GM23338 (cell line): ENCODE data around the gene ZYG11B. TPM values are rescaled to one million over a fixed set of nuclear protein-coding genes. Genes with fewer than 3 reads are reported as not detected.

Source experiments
- ATAC-seq: fragments of 200-7000 bp; cut with Tn5 transposase; 3 replicates; pipeline ENCODE4 v1.9.1; 2020
- DNase-seq: peaks from one replicate; pipeline ENCODE4 v3.0.0-alpha.2; 2015; ENCODE audit warnings: low spot score
- H2AFZ ChIP-seq: fragments of 200-600 bp; sonication (generic); 2 replicates; pipeline ENCODE4 v1.8.0; 2016; ENCODE audit warnings: antibody characterized with exemption, mild to moderate bottlenecking, moderate library complexity
- H3F3A ChIP-seq: fragments of 200-600 bp; sonication (generic); replicated peaks from 2 replicates; pipeline ENCODE4 v1.8.0; 2017; ENCODE audit warnings: antibody characterized with exemption, mixed run types, low read depth
- H3K27ac ChIP-seq: fragments of 200-600 bp; sonication (generic); 2 replicates; pipeline ENCODE4 v1.6.1; 2016; ENCODE audit warnings: low read depth
- H3K27me3 ChIP-seq: fragments of 200-600 bp; sonication (generic); 2 replicates; pipeline ENCODE4 v1.8.0; 2016; ENCODE audit warnings: mild to moderate bottlenecking, mixed run types, moderate library complexity; ENCODE audit not compliant: insufficient read depth
- H3K36me3 ChIP-seq: fragments of 200-600 bp; sonication (generic); 2 replicates; pipeline ENCODE4 v1.8.0; 2016; ENCODE audit warnings: mild to moderate bottlenecking; ENCODE audit not compliant: insufficient read depth
- H3K4me1 ChIP-seq: fragments of 200-600 bp; sonication (generic); 2 replicates; pipeline ENCODE4 v1.8.0; 2016; ENCODE audit warnings: mild to moderate bottlenecking, moderate library complexity; ENCODE audit not compliant: insufficient read depth
- H3K4me2 ChIP-seq: fragments of 200-600 bp; sonication (generic); 2 replicates; pipeline ENCODE4 v1.7.1; 2017; ENCODE audit warnings: mixed run types
- H3K4me3 ChIP-seq: fragments of 200-600 bp; sonication (generic); 2 replicates; pipeline ENCODE4 v1.6.1; 2016; ENCODE audit warnings: mixed run types
- H3K79me2 ChIP-seq: fragments of 200-600 bp; sonication (generic); replicated peaks from 2 replicates; pipeline ENCODE4 v1.8.0; 2017; ENCODE audit warnings: mild to moderate bottlenecking; ENCODE audit not compliant: insufficient read depth
- H3K9me2 ChIP-seq: fragments of 200-600 bp; sonication (generic); 2 replicates; pipeline ENCODE4 v1.8.0; 2017; ENCODE audit not compliant: insufficient read depth
- H4K20me1 ChIP-seq: fragments of 200-600 bp; sonication (generic); replicated peaks from 2 replicates; pipeline ENCODE4 v1.8.0; 2017; ENCODE audit warnings: mild to moderate bottlenecking; ENCODE audit not compliant: insufficient read depth
- H3K27ac Mint-ChIP-seq: 2 replicates; pipeline ENCODE4 v1.8.0; 2020; ENCODE audit warnings: inconsistent platforms, mild to moderate bottlenecking, moderate library complexity, mixed read lengths
- H3K27me3 Mint-ChIP-seq: 3 replicates; pipeline ENCODE4 v1.8.0; 2022; ENCODE audit warnings: low read depth, mild to moderate bottlenecking, moderate library complexity, mixed read lengths, inconsistent platforms; ENCODE audit not compliant: insufficient read depth, poor library complexity
- H3K36me3 Mint-ChIP-seq: 3 replicates; pipeline ENCODE4 v1.8.0; 2021; ENCODE audit warnings: low read depth, mild to moderate bottlenecking, inconsistent platforms, moderate library complexity, mixed read lengths
- H3K4me1 Mint-ChIP-seq: 3 replicates; pipeline ENCODE4 v1.8.0; 2020; ENCODE audit warnings: mild to moderate bottlenecking, inconsistent platforms, mixed read lengths
- H3K4me3 Mint-ChIP-seq: 3 replicates; pipeline ENCODE4 v1.8.0; 2021; ENCODE audit warnings: moderate library complexity, mild to moderate bottlenecking, inconsistent platforms, mixed read lengths
- H3K9me3 Mint-ChIP-seq: 3 replicates; pipeline ENCODE4 v1.8.0; 2020; ENCODE audit warnings: moderate library complexity, mild to moderate bottlenecking, inconsistent platforms, mixed read lengths
- EZH2 ChIP-seq: fragments of 200-600 bp; sonication (generic); IDR thresholded peaks from one replicate; pipeline ENCODE4 v1.8.0; 2017; ENCODE audit warnings: antibody characterized with exemption, mild to moderate bottlenecking, low read depth; ENCODE audit not compliant: unreplicated experiment
- EZH2phosphoT487 ChIP-seq: fragments of 200-600 bp; sonication (generic); IDR thresholded peaks from one replicate; pipeline ENCODE4 v1.8.1; 2018; ENCODE audit warnings: antibody characterized with exemption; ENCODE audit not compliant: unreplicated experiment
- JUNB ChIP-seq: IDR thresholded peaks from one replicate; pipeline ENCODE4 v1.6.1; 2016; ENCODE audit warnings: antibody characterized with exemption; ENCODE audit not compliant: unreplicated experiment
- NANOG ChIP-seq: IDR thresholded peaks from 2 replicates; pipeline ENCODE4 v1.6.1; 2016; ENCODE audit warnings: antibody characterized with exemption, borderline replicate concordance
- POLR2AphosphoS5 ChIP-seq: IDR thresholded peaks from 2 replicates; pipeline ENCODE4 v1.6.1; 2016; ENCODE audit warnings: antibody characterized with exemption, low read depth
- STAT1 ChIP-seq: IDR thresholded peaks from one replicate; pipeline ENCODE4 v1.6.1; 2016; ENCODE audit warnings: antibody characterized with exemption; ENCODE audit not compliant: unreplicated experiment
- ZNF114 ChIP-seq: fragments of 250-450 bp; sonication (Bioruptor Pico); IDR thresholded peaks from 2 replicates; pipeline ENCODE4 v1.5.0; 2020; ENCODE audit warnings: mild to moderate bottlenecking, moderate library complexity
- ZNF331 ChIP-seq: fragments of 250-450 bp; sonication (Bioruptor Pico); IDR thresholded peaks from 2 replicates; pipeline ENCODE4 v1.5.0; 2020; ENCODE audit warnings: low read depth, mild to moderate bottlenecking, moderate library complexity
- polyA plus RNA-seq: library from polyadenylated mRNA; unstranded; fragments of >200 nt; fragmentation: Nextera tagmentation; extraction: Ambion mirVana; gene quantifications from 2 replicates; pipeline ENCODE4 v1.2.1, GENCODE V29; 2016
- total RNA-seq: library from RNA; depleted of rRNA; stranded (reverse); fragments of >200 nt; shearing (Covaris generic); gene quantifications from 2 replicates; pipeline ENCODE4 v1.2.3, GENCODE V29; 2014
- TF ChIP-seq, protein P1 (sequence below): IDR thresholded peaks from 2 replicates; pipeline ENCODE4 v1.6.1; 2016; ENCODE audit warnings: antibody characterized with exemption
- TF ChIP-seq, protein P2 (sequence below), 2 experiments: fragments of 200-600 bp in 1 of 2; sonication (generic) in 1 of 2; conservative IDR thresholded peaks; 2 replicates each; pipeline versions ENCODE4 v1.5.1 to v1.6.1; 2016 to 2017; ENCODE audit warnings: antibody characterized with exemption in 2 of 2, low read depth in 2 of 2, mild to moderate bottlenecking in 2 of 2, moderate library complexity in 1 of 2
- TF ChIP-seq, protein P3 (sequence below): IDR thresholded peaks from one replicate; pipeline ENCODE4 v1.6.1; 2018; ENCODE audit warnings: antibody characterized with exemption; ENCODE audit not compliant: unreplicated experiment
- TF ChIP-seq, protein P4 (sequence below): fragments of 250-450 bp; sonication (Bioruptor Pico); IDR thresholded peaks from 2 replicates; pipeline ENCODE4 v1.5.0; 2020; ENCODE audit warnings: mild to moderate bottlenecking, moderate library complexity

ZYG11B gene
- total and polyA plus RNA-seq, 2 experiments from 2014 or later, result 7.8 to 42.3 TPM

DNA sequence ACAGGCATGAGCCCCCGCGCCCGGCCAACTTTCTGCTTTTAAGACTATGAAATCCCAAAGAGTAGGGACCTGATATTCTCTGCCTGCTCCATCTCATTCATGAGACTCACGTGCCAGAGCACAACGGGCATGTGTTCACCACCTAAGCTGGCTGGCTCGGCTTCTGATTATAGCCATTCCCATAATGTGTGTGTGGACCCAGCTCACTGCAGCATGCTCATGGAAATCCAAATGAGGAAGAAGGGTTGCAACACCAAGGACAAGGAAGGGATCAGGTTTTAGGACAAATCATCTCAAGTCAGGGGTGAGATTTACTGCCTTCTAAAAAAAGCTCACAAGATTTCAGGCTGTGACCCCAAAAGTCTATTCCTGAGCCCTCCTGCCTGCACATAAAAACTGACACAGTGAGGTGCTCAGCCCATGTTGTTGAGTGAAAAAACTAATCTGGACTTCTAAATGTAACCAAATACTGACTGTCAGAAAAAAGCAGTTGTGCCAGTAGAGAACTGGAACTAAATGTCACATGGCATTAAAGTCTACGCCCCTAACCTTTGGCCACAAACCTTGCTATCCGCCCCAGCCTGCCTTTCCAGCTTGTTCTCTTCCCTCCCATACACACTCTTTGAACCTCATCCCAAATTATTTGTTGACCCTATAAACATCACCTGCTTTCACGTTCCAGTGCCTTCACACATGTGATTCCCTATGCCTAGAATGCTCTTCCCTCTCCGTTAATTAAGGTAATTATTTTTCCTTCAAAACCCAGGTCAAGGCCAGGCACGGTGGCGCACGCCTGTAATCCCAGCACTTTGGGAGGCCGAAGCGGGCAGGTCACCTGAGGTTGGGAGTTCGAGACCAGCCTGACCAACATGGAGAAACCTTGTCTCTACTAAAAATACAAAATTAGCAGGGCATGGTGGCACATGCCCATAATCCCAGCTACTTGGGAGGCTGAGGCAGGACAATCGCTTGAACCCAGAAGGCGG, 19.0 kb upstream of the ZYG11B start:
- Mint-ChIP-seq H3K27ac (no peak overlapping the region), H3K27me3 (peaks cover 11% of the 10 kb centered on the region)
- H2AFZ ChIP-seq, result peak overlapping the region; percentile 38; the same call in 1 of the 2 replicates

More for the DNA sequence above, 19.0 kb upstream of the ZYG11B start:
- Histone ChIP-seq H3F3A (no peaks in the 10 kb centered on the region; the same call in 1 of the 2 replicates), H3K27me3 (no peaks in the 10 kb centered on the region), H3K4me3 (no peak overlapping the region), H3K36me3 (no peaks in the 10 kb centered on the region), H3K27ac (no peak overlapping the region), H3K9me2 (no peaks in the 10 kb centered on the region), H4K20me1 (no peaks in the 10 kb centered on the region), H3K79me2 (no peaks in the 10 kb centered on the region), H3K4me1 (peaks cover 7% of the 10 kb centered on the region; the same call in 1 of the 2 replicates), H3K4me2 (no peak overlapping the region)
- Mint-ChIP-seq H3K9me3 (no peaks in the 10 kb centered on the region), H3K4me3 (no peak overlapping the region), H3K4me1 (peaks cover 6% of the 10 kb centered on the region), H3K36me3 (no peaks in the 10 kb centered on the region)
- ATAC-seq, result no peak
- DNase-seq, result no peak
- TF ChIP-seq JUNB, result no peak
- TF ChIP-seq EZH2, result no peak
- TF ChIP-seq, protein P1, sequence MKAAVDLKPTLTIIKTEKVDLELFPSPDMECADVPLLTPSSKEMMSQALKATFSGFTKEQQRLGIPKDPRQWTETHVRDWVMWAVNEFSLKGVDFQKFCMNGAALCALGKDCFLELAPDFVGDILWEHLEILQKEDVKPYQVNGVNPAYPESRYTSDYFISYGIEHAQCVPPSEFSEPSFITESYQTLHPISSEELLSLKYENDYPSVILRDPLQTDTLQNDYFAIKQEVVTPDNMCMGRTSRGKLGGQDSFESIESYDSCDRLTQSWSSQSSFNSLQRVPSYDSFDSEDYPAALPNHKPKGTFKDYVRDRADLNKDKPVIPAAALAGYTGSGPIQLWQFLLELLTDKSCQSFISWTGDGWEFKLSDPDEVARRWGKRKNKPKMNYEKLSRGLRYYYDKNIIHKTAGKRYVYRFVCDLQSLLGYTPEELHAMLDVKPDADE, result no peak
- no peak for TF ChIP-seq POLR2AphosphoS5
- TF ChIP-seq, protein P2, sequence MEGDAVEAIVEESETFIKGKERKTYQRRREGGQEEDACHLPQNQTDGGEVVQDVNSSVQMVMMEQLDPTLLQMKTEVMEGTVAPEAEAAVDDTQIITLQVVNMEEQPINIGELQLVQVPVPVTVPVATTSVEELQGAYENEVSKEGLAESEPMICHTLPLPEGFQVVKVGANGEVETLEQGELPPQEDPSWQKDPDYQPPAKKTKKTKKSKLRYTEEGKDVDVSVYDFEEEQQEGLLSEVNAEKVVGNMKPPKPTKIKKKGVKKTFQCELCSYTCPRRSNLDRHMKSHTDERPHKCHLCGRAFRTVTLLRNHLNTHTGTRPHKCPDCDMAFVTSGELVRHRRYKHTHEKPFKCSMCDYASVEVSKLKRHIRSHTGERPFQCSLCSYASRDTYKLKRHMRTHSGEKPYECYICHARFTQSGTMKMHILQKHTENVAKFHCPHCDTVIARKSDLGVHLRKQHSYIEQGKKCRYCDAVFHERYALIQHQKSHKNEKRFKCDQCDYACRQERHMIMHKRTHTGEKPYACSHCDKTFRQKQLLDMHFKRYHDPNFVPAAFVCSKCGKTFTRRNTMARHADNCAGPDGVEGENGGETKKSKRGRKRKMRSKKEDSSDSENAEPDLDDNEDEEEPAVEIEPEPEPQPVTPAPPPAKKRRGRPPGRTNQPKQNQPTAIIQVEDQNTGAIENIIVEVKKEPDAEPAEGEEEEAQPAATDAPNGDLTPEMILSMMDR (conservative IDR thresholded peaks at IDR 0.05; ENCODE audit: low read depth in 2 of 2), result no peak
- TF ChIP-seq NANOG, result no peak
- TF ChIP-seq, protein P3, sequence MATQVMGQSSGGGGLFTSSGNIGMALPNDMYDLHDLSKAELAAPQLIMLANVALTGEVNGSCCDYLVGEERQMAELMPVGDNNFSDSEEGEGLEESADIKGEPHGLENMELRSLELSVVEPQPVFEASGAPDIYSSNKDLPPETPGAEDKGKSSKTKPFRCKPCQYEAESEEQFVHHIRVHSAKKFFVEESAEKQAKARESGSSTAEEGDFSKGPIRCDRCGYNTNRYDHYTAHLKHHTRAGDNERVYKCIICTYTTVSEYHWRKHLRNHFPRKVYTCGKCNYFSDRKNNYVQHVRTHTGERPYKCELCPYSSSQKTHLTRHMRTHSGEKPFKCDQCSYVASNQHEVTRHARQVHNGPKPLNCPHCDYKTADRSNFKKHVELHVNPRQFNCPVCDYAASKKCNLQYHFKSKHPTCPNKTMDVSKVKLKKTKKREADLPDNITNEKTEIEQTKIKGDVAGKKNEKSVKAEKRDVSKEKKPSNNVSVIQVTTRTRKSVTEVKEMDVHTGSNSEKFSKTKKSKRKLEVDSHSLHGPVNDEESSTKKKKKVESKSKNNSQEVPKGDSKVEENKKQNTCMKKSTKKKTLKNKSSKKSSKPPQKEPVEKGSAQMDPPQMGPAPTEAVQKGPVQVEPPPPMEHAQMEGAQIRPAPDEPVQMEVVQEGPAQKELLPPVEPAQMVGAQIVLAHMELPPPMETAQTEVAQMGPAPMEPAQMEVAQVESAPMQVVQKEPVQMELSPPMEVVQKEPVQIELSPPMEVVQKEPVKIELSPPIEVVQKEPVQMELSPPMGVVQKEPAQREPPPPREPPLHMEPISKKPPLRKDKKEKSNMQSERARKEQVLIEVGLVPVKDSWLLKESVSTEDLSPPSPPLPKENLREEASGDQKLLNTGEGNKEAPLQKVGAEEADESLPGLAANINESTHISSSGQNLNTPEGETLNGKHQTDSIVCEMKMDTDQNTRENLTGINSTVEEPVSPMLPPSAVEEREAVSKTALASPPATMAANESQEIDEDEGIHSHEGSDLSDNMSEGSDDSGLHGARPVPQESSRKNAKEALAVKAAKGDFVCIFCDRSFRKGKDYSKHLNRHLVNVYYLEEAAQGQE, result no peak
- no peak for TF ChIP-seq EZH2phosphoT487
- no peak for TF ChIP-seq ZNF114 (CRISPR knock-in tag)
- no peak for TF ChIP-seq STAT1
- TF ChIP-seq, protein P4, sequence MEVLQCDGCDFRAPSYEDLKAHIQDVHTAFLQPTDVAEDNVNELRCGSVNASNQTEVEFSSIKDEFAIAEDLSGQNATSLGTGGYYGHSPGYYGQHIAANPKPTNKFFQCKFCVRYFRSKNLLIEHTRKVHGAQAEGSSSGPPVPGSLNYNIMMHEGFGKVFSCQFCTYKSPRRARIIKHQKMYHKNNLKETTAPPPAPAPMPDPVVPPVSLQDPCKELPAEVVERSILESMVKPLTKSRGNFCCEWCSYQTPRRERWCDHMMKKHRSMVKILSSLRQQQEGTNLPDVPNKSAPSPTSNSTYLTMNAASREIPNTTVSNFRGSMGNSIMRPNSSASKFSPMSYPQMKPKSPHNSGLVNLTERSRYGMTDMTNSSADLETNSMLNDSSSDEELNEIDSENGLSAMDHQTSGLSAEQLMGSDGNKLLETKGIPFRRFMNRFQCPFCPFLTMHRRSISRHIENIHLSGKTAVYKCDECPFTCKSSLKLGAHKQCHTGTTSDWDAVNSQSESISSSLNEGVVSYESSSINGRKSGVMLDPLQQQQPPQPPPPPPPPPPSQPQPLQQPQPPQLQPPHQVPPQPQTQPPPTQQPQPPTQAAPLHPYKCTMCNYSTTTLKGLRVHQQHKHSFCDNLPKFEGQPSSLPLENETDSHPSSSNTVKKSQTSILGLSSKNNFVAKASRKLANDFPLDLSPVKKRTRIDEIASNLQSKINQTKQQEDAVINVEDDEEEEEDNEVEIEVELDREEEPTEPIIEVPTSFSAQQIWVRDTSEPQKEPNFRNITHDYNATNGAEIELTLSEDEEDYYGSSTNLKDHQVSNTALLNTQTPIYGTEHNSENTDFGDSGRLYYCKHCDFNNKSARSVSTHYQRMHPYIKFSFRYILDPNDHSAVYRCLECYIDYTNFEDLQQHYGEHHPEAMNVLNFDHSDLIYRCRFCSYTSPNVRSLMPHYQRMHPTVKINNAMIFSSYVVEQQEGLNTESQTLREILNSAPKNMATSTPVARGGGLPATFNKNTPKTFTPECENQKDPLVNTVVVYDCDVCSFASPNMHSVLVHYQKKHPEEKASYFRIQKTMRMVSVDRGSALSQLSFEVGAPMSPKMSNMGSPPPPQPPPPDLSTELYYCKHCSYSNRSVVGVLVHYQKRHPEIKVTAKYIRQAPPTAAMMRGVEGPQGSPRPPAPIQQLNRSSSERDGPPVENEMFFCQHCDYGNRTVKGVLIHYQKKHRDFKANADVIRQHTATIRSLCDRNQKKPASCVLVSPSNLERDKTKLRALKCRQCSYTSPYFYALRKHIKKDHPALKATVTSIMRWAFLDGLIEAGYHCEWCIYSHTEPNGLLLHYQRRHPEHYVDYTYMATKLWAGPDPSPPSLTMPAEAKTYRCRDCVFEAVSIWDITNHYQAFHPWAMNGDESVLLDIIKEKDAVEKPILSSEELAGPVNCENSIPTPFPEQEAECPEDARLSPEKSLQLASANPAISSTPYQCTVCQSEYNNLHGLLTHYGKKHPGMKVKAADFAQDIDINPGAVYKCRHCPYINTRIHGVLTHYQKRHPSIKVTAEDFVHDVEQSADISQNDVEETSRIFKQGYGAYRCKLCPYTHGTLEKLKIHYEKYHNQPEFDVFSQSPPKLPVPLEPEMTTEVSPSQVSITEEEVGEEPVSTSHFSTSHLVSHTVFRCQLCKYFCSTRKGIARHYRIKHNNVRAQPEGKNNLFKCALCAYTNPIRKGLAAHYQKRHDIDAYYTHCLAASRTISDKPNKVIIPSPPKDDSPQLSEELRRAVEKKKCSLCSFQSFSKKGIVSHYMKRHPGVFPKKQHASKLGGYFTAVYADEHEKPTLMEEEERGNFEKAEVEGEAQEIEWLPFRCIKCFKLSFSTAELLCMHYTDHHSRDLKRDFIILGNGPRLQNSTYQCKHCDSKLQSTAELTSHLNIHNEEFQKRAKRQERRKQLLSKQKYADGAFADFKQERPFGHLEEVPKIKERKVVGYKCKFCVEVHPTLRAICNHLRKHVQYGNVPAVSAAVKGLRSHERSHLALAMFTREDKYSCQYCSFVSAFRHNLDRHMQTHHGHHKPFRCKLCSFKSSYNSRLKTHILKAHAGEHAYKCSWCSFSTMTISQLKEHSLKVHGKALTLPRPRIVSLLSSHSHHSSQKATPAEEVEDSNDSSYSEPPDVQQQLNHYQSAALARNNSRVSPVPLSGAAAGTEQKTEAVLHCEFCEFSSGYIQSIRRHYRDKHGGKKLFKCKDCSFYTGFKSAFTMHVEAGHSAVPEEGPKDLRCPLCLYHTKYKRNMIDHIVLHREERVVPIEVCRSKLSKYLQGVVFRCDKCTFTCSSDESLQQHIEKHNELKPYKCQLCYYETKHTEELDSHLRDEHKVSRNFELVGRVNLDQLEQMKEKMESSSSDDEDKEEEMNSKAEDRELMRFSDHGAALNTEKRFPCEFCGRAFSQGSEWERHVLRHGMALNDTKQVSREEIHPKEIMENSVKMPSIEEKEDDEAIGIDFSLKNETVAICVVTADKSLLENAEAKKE, result no peak
- no peak for TF ChIP-seq ZNF331 (CRISPR knock-in tag)
